ENCODE data around the gene IMPA2. TPM values are rescaled to one million over a fixed set of nuclear protein-coding genes. Genes with fewer than 3 reads are reported as not detected.

IMPA2 gene
- total RNA-seq, 4 donors from 2014 or later, result 39.5 to 62.7 (median 43.3) TPM

DNA sequence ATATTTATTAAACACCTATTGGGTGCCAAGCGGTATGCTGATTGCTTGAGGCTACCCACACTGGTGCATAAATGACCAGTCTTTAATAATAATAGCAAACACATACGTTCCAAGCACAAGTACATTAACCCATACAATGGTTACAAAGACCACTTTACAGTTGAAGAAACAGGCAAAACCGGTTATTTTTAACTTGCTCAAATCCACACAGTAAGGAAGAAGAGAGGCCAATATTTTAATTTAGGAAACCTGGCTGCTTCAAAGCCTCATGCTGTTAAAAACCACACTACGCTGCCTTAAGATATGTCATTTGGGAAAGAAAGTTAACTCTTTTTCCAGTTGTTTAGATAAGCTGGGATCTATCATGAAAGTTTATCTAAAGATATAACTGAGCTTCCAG, 2.4 kb upstream of the IMPA2 start:
- TF ChIP-seq, protein P1, sequence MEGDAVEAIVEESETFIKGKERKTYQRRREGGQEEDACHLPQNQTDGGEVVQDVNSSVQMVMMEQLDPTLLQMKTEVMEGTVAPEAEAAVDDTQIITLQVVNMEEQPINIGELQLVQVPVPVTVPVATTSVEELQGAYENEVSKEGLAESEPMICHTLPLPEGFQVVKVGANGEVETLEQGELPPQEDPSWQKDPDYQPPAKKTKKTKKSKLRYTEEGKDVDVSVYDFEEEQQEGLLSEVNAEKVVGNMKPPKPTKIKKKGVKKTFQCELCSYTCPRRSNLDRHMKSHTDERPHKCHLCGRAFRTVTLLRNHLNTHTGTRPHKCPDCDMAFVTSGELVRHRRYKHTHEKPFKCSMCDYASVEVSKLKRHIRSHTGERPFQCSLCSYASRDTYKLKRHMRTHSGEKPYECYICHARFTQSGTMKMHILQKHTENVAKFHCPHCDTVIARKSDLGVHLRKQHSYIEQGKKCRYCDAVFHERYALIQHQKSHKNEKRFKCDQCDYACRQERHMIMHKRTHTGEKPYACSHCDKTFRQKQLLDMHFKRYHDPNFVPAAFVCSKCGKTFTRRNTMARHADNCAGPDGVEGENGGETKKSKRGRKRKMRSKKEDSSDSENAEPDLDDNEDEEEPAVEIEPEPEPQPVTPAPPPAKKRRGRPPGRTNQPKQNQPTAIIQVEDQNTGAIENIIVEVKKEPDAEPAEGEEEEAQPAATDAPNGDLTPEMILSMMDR (IDR thresholded peaks at IDR 0.05; ENCODE audit: low read depth), result no peak

DNA sequence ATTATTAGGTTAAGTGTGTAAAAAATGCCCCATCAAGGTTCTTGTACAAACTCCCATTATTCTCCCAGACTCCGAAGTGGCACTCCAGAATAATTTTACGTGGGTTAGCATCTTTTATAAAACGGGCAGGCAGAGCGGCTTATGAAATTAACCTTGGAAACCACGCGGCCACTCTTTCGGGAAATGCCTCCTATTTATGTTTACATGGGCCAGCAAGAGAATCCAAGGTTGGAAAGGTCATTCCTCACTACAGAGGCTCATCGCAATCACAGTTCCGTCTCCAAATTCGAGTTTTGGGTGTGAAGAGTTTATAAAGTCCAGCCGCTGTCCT, 1.2 kb upstream of the IMPA2 start:
- TF ChIP-seq, protein P1 (IDR thresholded peaks at IDR 0.05; ENCODE audit: low read depth), result no peak

DNA sequence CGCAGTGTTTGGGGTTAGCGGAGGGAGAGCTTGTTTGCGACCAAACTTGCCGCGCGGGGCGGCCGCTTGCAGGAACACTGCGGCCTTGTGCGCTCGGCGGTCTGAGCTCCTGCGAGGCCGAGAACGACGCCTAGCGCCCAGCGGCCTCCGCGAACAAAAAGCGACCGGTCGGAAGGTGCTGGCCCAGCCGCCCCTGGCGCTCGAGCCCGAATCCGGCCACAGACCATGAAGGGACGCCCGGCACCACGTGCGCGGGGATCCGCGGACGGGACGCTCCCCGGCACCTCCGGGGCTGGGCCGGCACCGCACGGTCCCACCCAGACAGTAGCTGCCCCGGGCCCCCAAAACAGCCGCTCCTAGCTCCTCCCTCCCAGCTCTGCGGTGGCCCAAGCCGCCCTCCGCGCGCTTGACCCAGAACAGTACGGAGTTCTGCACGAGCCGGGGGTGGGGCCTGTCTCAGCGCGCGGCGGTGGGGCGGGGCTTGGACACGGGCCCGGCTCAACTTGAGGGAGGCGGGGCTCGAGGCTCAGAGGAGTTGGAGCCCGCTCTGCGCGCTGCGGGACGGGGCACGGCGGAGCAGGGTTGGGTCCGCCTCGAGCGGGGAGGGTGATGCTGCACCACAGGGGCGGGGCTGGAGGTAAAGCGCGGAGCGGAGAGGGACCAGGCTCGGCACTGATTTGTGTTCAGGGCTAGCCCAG, 664 bp upstream of the IMPA2 start:
- TF ChIP-seq, protein P1 (IDR thresholded peaks at IDR 0.05; ENCODE audit: low read depth), result no peak

DNA sequence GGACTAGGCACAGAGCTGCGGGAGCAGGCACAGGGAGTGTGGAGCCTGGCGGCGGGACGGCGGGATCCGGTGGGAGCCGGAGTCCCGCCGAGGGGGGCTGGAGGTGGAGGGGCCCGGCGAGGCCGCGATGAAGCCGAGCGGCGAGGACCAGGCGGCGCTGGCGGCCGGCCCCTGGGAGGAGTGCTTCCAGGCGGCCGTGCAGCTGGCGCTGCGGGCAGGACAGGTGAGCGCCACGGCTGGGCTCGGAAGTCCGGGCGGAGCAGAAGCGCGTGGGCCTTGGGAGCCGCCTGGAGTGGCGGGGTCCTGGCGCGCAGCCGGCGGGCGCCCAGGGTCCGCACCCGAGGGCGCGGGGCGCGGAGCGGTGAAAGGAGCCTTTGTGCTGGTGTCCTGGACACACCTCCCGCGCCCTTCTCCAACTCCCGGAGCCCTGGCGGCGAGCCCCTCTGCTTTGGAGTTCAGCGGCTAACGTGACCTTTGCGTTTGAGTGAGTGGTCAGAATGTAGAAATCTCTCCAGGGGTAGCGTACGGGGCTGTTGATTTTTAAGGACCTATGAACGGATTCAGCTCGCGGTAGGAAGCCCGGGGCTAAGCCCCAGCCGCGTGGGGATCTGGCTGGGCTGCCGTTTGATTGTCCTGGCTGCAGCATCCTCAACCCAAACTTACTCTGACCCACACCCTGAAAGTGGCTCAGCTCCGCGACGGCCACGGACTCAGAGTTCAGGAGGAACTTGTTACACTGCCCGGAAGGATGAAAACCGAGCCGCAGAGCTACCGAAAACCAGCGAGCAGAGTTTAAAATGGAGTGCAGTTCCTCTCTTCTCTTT, 448 bp downstream of the IMPA2 start:
- TF ChIP-seq, protein P1 (IDR thresholded peaks at IDR 0.05; ENCODE audit: low read depth), result no peak

DNA sequence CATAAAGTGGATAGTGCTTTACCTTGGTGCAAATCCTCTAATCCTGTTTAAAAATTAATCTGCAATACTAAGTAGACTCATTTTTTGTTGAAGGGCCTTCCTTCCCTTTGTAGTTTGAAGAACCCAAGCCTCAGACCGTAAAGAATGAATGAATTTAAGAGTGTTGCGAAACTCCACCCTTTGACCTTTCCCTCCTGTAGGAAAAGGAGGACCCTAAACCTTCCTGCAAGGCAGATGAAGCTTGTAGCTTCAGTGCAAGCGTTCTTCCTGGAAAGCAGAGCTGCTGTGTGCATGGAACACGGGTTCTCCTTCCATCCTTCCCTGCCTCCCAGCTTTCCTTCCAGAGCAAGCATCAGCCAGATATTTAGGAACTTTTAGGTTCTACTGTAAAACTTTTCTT, 1.7 kb downstream of the IMPA2 start:
- TF ChIP-seq, protein P1 (IDR thresholded peaks at IDR 0.05; ENCODE audit: low read depth), result no peak

DNA sequence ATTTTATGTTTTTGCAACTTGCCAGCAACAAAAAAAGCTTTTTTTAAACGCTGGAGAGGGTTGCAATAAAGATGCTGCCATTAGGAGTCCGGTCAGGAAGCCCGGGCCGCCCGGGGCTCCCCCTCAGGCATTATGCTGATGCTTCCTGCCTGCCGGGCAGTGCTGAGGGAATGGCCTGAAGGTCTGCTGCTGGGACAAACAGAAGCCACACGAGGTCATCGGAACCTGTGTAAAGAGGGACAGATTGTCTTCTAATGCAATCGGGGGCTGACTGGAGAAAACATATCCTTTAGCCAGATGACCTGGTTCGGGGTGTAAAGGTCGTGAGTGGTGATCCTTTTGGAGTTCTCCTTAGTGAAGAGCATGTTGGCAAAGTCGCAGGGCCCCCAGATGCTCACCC, 2.3 kb downstream of the IMPA2 start:
- TF ChIP-seq, protein P1 (IDR thresholded peaks at IDR 0.05; ENCODE audit: low read depth), result no peak

DNA sequence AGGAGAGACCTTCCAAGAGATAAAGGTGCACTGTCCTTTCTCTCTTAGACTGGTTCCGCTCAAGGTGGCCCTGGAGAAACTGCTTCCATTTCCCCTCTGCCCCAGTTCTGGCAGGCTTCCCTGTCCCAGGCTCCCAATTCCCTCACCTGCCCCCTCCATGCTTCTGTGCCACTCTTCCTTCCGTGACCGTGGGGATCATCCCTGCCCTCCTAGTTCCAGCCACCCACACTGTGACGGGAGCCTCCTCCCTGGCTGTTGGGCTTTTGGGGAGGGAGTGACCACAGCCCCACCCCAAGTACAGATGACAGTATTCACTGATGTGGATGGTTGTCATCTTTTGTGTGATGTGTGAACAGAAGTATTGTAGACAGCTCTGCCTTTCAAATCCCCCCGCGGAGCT, 2.8 kb downstream of the IMPA2 start:
- TF ChIP-seq, protein P1 (IDR thresholded peaks at IDR 0.05; ENCODE audit: low read depth), result no peak
